Body of pancreas (tissue), 4 donors: Measurements from ENCODE around the gene SORCS1. TPM values are rescaled to one million over a fixed set of nuclear protein-coding genes. Genes with fewer than 3 reads are reported as not detected.

ENCODE experiments used
- ATAC-seq: fragments of 150-250 bp; one replicate; pipeline ENCODE4 v1.9.1; 2016
- DNase-seq, 4 donors: peaks; one replicate each; pipeline ENCODE4 v3.0.0-alpha.2; 2019
- H3K27ac ChIP-seq, 4 donors: fragments of 200-600 bp; sonication (generic); 1 replicate in 3 of 4; 2 replicates in 1 of 4; pipeline versions ENCODE4 v1.5.1 to v1.6.1; 2016 to 2019; ENCODE audit warnings: mild to moderate bottlenecking in 1 of 4, mixed read lengths in 1 of 4, moderate library complexity in 1 of 4
- H3K27me3 ChIP-seq, 2 donors: fragments of 200-600 bp; sonication (generic); one replicate each; pipeline ENCODE4 v1.6.0; 2016; ENCODE audit warnings: mild to moderate bottlenecking in 1 of 2
- H3K36me3 ChIP-seq, 2 donors: fragments of 200-600 bp; sonication (generic); replicated peaks in 1 of 2; 2 replicates each; pipeline ENCODE4 v1.5.1; 2016; ENCODE audit warnings: low read depth in 2 of 2; ENCODE audit not compliant: insufficient read depth in 1 of 2
- H3K4me1 ChIP-seq: fragments of 200-600 bp; sonication (generic); one replicate; pipeline ENCODE4 v1.6.0; 2016
- H3K4me3 ChIP-seq, 2 donors: fragments of 200-600 bp; sonication (generic); 1 replicate in 1 of 2; 2 replicates in 1 of 2; pipeline ENCODE4 v1.5.1; 2016 to 2019
- H3K9me3 ChIP-seq, 3 donors: fragments of 200-600 bp; sonication (generic); 1 replicate in 2 of 3; 2 replicates in 1 of 3; pipeline ENCODE4 v1.5.1; 2016
- POLR2A ChIP-seq, 3 donors: fragments of 450-650 bp; IDR thresholded peaks; one replicate each; pipeline ENCODE4 v1.6.1; 2016; ENCODE audit warnings: antibody characterized with exemption in 3 of 3, mild to moderate bottlenecking in 2 of 3
- whole genome bisulfite sequencing, 2 donors: methylation state at CpG; one replicate each; pipeline ENCODE4 v1.1.5; 2017; 5-methylcytosine and 5-hydroxymethylcytosine counted together
- intact Hi-C: fragments of 100-400 bp; cut with DNase I; formaldehyde crosslinking; loops from one replicate; pipeline ENCODE4 v1.15.1; 2023
- total RNA-seq, 2 donors: library from RNA; depleted of rRNA; stranded (reverse); fragments of >200 nt; gene quantifications; one replicate each; pipeline ENCODE4 v1.1.0, GENCODE V29; 2016
- TF ChIP-seq, protein P1 (sequence below), 7 experiments: fragments of 450-650 bp in 4 of 7; fragments of 200-600 bp in 3 of 7; sonication (generic) in 3 of 7; IDR thresholded peaks; one replicate each; pipeline ENCODE4 v1.5.1; 2016 to 2019; ENCODE audit warnings: antibody characterized with exemption in 7 of 7

Gene SORCS1
- total RNA-seq, 2 donors from 2014 or later, result 1.3 to 6.0 TPM

GRCh38 chr10:106857213-106857612, 307.3 kb downstream of the SORCS1 start:
- TF ChIP-seq POLR2A (IDR thresholded peaks at IDR 0.05), result no peak
- TF ChIP-seq, protein P1, sequence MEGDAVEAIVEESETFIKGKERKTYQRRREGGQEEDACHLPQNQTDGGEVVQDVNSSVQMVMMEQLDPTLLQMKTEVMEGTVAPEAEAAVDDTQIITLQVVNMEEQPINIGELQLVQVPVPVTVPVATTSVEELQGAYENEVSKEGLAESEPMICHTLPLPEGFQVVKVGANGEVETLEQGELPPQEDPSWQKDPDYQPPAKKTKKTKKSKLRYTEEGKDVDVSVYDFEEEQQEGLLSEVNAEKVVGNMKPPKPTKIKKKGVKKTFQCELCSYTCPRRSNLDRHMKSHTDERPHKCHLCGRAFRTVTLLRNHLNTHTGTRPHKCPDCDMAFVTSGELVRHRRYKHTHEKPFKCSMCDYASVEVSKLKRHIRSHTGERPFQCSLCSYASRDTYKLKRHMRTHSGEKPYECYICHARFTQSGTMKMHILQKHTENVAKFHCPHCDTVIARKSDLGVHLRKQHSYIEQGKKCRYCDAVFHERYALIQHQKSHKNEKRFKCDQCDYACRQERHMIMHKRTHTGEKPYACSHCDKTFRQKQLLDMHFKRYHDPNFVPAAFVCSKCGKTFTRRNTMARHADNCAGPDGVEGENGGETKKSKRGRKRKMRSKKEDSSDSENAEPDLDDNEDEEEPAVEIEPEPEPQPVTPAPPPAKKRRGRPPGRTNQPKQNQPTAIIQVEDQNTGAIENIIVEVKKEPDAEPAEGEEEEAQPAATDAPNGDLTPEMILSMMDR (IDR thresholded peaks at IDR 0.05), result no peak
- Histone ChIP-seq H3K4me3 (no peak overlapping the region), H3K36me3 (no peaks in the 10 kb centered on the region), H3K4me1 (no peaks in the 10 kb centered on the region), H3K27ac (no peak overlapping the region), H3K27me3 (no peaks in the 10 kb centered on the region), H3K9me3 (peaks cover 0 to 12% (median 0%) of the 10 kb centered on the region in 3 donors)
- intact Hi-C loops, result no loop called here
- DNase-seq (no peak), ATAC-seq (no peak)
- WGBS, 2 donors, result 59 to 73% methylated on average over 6 of the region's 6 CpGs

- 33 to 51% methylated on average over 2 of the region's 2 CpGs for WGBS, 2 donors
- peak in 1 of 4 donors; percentile 11 for DNase-seq
- Histone ChIP-seq H3K9me3 (no peaks in the 10 kb centered on the region), H3K36me3 (no peaks in the 10 kb centered on the region), H3K4me1 (no peaks in the 10 kb centered on the region), H3K4me3 (no peak overlapping the region), H3K27me3 (no peaks in the 10 kb centered on the region), H3K27ac (no peak overlapping the region)
- intact Hi-C loops, result no loop called here
- ATAC-seq, result no peak
- TF ChIP-seq POLR2A (IDR thresholded peaks at IDR 0.05), result no peak
- TF ChIP-seq, protein P1 (IDR thresholded peaks at IDR 0.05), result no peak
Measured at GRCh38 chr10:106836933-106837663, 327.4 kb downstream of the SORCS1 start.

GRCh38 chr10:106832846-106833245, 331.7 kb downstream of the SORCS1 start:
- TF ChIP-seq, protein P1 (IDR thresholded peaks at IDR 0.05), result no peak
- no peak for TF ChIP-seq POLR2A (IDR thresholded peaks at IDR 0.05)
- H3K36me3 ChIP-seq, result no peaks in the 10 kb centered on the region
- ATAC-seq (no peak), DNase-seq (no peak)
- 70 to 71% methylated on average over 1 of the region's 1 CpG for WGBS, 2 donors
- H3K27ac ChIP-seq, result no peak overlapping the region
- no peaks in the 10 kb centered on the region for H3K4me1 ChIP-seq
- no peaks in the 10 kb centered on the region for H3K9me3 ChIP-seq
- intact Hi-C loops, result no loop called here
- H3K27me3 ChIP-seq, result no peaks in the 10 kb centered on the region
- H3K4me3 ChIP-seq, result no peak overlapping the region

- Histone ChIP-seq H3K36me3 (no peaks in the 10 kb centered on the region), H3K27me3 (no peaks in the 10 kb centered on the region), H3K4me3 (no peak overlapping the region), H3K27ac (no peak overlapping the region), H3K4me1 (no peaks in the 10 kb centered on the region), H3K9me3 (no peaks in the 10 kb centered on the region)
- intact Hi-C loops, result no loop called here
- ATAC-seq (no peak), DNase-seq (no peak)
- WGBS, 2 donors, result 70 to 74% methylated on average over 8 of the region's 8 CpGs
- no peak for TF ChIP-seq POLR2A (IDR thresholded peaks at IDR 0.05)
- TF ChIP-seq, protein P1 (IDR thresholded peaks at IDR 0.05), result no peak
Measured at GRCh38 chr10:106830471-106830870, 334.0 kb downstream of the SORCS1 start.

- H3K4me1 ChIP-seq, result no peaks in the 10 kb centered on the region
- ATAC-seq (no peak), DNase-seq (no peak)
- H3K27me3 ChIP-seq, result no peaks in the 10 kb centered on the region
- no peak for TF ChIP-seq POLR2A (IDR thresholded peaks at IDR 0.05)
- TF ChIP-seq, protein P1 (IDR thresholded peaks at IDR 0.05), result no peak
- 58 to 76% methylated on average over 2 of the region's 2 CpGs for WGBS, 2 donors
- H3K9me3 ChIP-seq, result no peaks in the 10 kb centered on the region
- no peak overlapping the region for H3K27ac ChIP-seq
- no peaks in the 10 kb centered on the region for H3K36me3 ChIP-seq
- intact Hi-C loops, result no loop called here
- H3K4me3 ChIP-seq, result no peak overlapping the region
Measured at GRCh38 chr10:106830006-106830405, 334.5 kb downstream of the SORCS1 start.
